Measurements from ENCODE around the gene ALX4. TPM values are rescaled to one million over a fixed set of nuclear protein-coding genes. Genes with fewer than 3 reads are reported as not detected.
A peak's percentile ranks its signal among the peaks of the same experiment; 100 is the strongest.

The ALX4 gene
- total RNA-seq, 2 experiments from 2014 or later, result not detected

- H3K27ac Mint-ChIP-seq, result no peak overlapping the region
- ATAC-seq (no peak), DNase-seq (no peak)
- intact Hi-C loops (cut with micrococcal nuclease), result loop anchor here (5.0 kb wide), 1 partner anchor 249 kb away; no protein-coding TSS in a partner anchor
- no peak overlapping the region for H3K4me3 Mint-ChIP-seq
- no peak for TF ChIP-seq CTCF (IDR thresholded peaks at IDR 0.05)
- no peaks in the 10 kb centered on the region for H3K4me1 Mint-ChIP-seq (ENCODE audit: low read depth)
- no peaks in the 10 kb centered on the region for H3K9me3 Mint-ChIP-seq
- H3K36me3 Mint-ChIP-seq (ENCODE audit: low read depth), result no peaks in the 10 kb centered on the region
- ChIA-PET POLR2A (no interaction called here), CTCF (interaction anchor here (1.2 to 1.5 kb wide), 2 partner anchors 12 to 249 kb away, joined by 3 read pairs; no protein-coding TSS in a partner anchor)
- peaks cover 5% of the 10 kb centered on the region for H3K27me3 Mint-ChIP-seq
Measured at GRCh38 chr11:44288133-44288526, 21.8 kb downstream of the ALX4 start.

- TF ChIP-seq CTCF (IDR thresholded peaks at IDR 0.05), result no peak
- Mint-ChIP-seq H3K36me3 (ENCODE audit: low read depth) (no peaks in the 10 kb centered on the region), H3K4me1 (ENCODE audit: low read depth) (no peaks in the 10 kb centered on the region), H3K9me3 (no peaks in the 10 kb centered on the region), H3K4me3 (no peak overlapping the region), H3K27me3 (peaks cover 5% of the 10 kb centered on the region), H3K27ac (no peak overlapping the region)
- DNase-seq (no peak), ATAC-seq (no peak)
- CTCF ChIA-PET, result interaction anchor here (0.9 to 3.3 kb wide), 14 partner anchors 20 to 269 kb away, joined by 3 to 26 read pairs (median 4); no protein-coding TSS in a partner anchor
- intact Hi-C loops (cut with micrococcal nuclease), result loop anchor here (5.0 kb wide), 1 partner anchor 250 kb away; no protein-coding TSS in a partner anchor
- POLR2A ChIA-PET, result no interaction called here
Measured at GRCh38 chr11:44286911-44287310, 23.0 kb downstream of the ALX4 start.

- Mint-ChIP-seq H3K36me3 (ENCODE audit: low read depth) (no peaks in the 10 kb centered on the region), H3K27ac (no peak overlapping the region), H3K4me3 (no peak overlapping the region), H3K4me1 (ENCODE audit: low read depth) (no peaks in the 10 kb centered on the region), H3K9me3 (no peaks in the 10 kb centered on the region), H3K27me3 (peaks cover 5% of the 10 kb centered on the region)
- ChIA-PET POLR2A (no interaction called here), CTCF (interaction anchor here (0.6 to 3.3 kb wide), 21 partner anchors 8 to 269 kb away, joined by 3 to 26 read pairs (median 4); partner anchors contain the start of gene EXT2)
- TF ChIP-seq CTCF (IDR thresholded peaks at IDR 0.05), result peak; percentile 93
- DNase-seq (peak; percentile 62), ATAC-seq (peak; percentile 91)
- intact Hi-C loops (cut with micrococcal nuclease), result loop anchor here (5.0 kb wide), 1 partner anchor 251 kb away; no protein-coding TSS in a partner anchor
Measured at GRCh38 chr11:44286268-44286880, 23.6 kb downstream of the ALX4 start.

GRCh38 chr11:44285756-44286155 is 24.2 kb downstream of the ALX4 start:
- Mint-ChIP-seq H3K27me3 (peaks cover 5% of the 10 kb centered on the region), H3K27ac (no peak overlapping the region), H3K9me3 (no peaks in the 10 kb centered on the region), H3K36me3 (ENCODE audit: low read depth) (no peaks in the 10 kb centered on the region), H3K4me3 (no peak overlapping the region), H3K4me1 (ENCODE audit: low read depth) (no peaks in the 10 kb centered on the region)
- POLR2A ChIA-PET, result no interaction called here
- CTCF ChIA-PET, result interaction anchor here (0.6 to 3.3 kb wide), 16 partner anchors 9 to 270 kb away, joined by 3 to 26 read pairs (median 4); partner anchors contain the start of gene EXT2
- TF ChIP-seq CTCF (IDR thresholded peaks at IDR 0.05), result no peak
- DNase-seq (no peak), ATAC-seq (no peak)
- intact Hi-C loops (cut with micrococcal nuclease), result loop anchor here (5.0 kb wide), 1 partner anchor 252 kb away; no protein-coding TSS in a partner anchor

- no peaks in the 10 kb centered on the region for H3K36me3 Mint-ChIP-seq (ENCODE audit: low read depth)
- no peaks in the 10 kb centered on the region for H3K4me1 Mint-ChIP-seq (ENCODE audit: low read depth)
- no peak for DNase-seq
- no peak overlapping the region for H3K27ac Mint-ChIP-seq
- ChIA-PET POLR2A (no interaction called here), CTCF (no interaction called here)
- H3K9me3 Mint-ChIP-seq, result no peaks in the 10 kb centered on the region
- TF ChIP-seq CTCF (IDR thresholded peaks at IDR 0.05), result no peak
- no peaks in the 10 kb centered on the region for H3K27me3 Mint-ChIP-seq
- intact Hi-C loops (cut with micrococcal nuclease), result no loop called here
- ATAC-seq, result no peak
- no peak overlapping the region for H3K4me3 Mint-ChIP-seq
Measured at GRCh38 chr11:44282620-44283019, 27.3 kb downstream of the ALX4 start.
